Measurements from ENCODE around the gene PARVG. TPM values are rescaled to one million over a fixed set of nuclear protein-coding genes. Genes with fewer than 3 reads are reported as not detected.

The PARVG gene
- total and polyA plus RNA-seq, 2 donors (not counting 3 experiments of a cell fraction or from before 2014, with no cell fraction given), result 0.82 TPM; not detected in 1

DNA sequence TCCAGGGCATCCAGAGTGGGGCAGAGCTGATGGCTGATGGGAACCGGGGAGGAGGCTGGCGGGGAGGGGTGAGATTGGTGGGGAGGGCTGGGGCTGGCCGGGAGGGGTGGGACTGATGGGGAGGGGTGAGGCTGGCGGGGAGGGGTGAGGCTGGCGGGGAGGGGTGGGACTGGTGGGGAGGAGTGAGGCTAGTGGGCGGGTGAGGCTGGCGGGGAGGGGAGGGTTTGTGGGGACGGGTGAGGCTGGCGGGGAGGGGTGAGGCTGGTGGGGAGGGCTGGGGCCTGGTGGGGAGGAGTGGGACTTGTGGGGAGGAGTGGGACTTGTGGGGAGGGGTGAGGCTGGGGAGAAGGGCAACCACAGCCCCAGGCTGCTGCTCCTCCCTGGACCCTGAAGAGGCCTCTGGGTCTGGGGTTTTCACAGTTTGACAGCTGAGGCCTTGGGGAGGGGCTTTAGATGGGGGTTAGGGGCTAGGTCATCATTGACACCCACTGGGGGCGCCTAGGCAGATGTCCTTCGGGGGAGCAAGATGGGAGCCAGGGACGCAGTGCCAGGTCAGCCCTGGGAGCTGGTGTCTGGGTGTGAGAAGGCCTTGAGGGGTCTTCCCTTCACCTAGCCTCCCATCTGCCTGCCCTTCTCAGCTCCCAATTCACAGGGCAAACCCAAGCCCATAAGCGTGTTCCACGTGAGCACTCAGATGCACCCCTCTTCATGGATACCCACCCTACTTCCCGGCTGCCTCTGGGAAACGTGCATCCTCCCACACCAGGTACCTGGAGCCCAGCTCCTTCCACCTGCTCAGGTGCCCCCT is 26.7 kb downstream of the PARVG start:
- BruUV-seq (replicated peaks), result no TSS peak
- intact Hi-C loops (cut with micrococcal nuclease), result no loop called here
- POLR2A ChIA-PET, result no interaction called here
- Histone ChIP-seq H4K20me1 (replicated peaks; ENCODE audit: control insufficient read depth, extremely low read depth, insufficient read depth, low read length) (no peaks in the 10 kb centered on the region), H3K27me3 (ENCODE audit: control insufficient read depth in 2 of 2, insufficient read depth in 2 of 2, low read length in 2 of 2) (no peaks in the 10 kb centered on the region), H3K27ac (ENCODE audit: insufficient read depth, low read depth, low read length) (no peak overlapping the region), H3K9me3 (replicated peaks; ENCODE audit: control insufficient read depth, insufficient read depth, low read length) (no peaks in the 10 kb centered on the region), H2AFZ (ENCODE audit: low read depth, low read length) (no peak overlapping the region), H3K4me3 (replicated peaks in 1 of 3; ENCODE audit: insufficient read depth in 1 of 3, low read depth in 1 of 3, low read length in 3 of 3) (no peak overlapping the region), H3K9ac (replicated peaks; ENCODE audit: extremely low read depth, insufficient read depth, low read length) (no peak overlapping the region), H3K4me2 (ENCODE audit: insufficient read depth, low read length) (no peak overlapping the region), H3K9me1 (replicated peaks; ENCODE audit: control insufficient read depth, extremely low read depth, insufficient read depth, low read length) (no peaks in the 10 kb centered on the region), H3K4me1 (ENCODE audit: control insufficient read depth, extremely low read depth, insufficient read depth, low read length) (no peaks in the 10 kb centered on the region), H3K79me2 (ENCODE audit: control insufficient read depth, insufficient read depth, low read length) (no peaks in the 10 kb centered on the region), H3K36me3 (ENCODE audit: control insufficient read depth in 2 of 2, extremely low read depth in 1 of 2, insufficient read depth in 2 of 2, low read length in 2 of 2) (no peaks in the 10 kb centered on the region)
- CTCF ChIA-PET, result interaction anchor here (1.1 kb wide), 1 partner anchor 16 kb away, joined by 3 read pairs; no protein-coding TSS in a partner anchor
- TF ChIP-seq GATA2 (IDR thresholded peaks at IDR 0.05; ENCODE audit: insufficient read depth, insufficient read length, low read depth, low read length) (no peak), FOS (IDR thresholded peaks at IDR 0.05; ENCODE audit: borderline replicate concordance, insufficient read depth, low read length) (no peak)
- TF ChIP-seq, protein P1, sequence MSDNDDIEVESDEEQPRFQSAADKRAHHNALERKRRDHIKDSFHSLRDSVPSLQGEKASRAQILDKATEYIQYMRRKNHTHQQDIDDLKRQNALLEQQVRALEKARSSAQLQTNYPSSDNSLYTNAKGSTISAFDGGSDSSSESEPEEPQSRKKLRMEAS (IDR thresholded peaks at IDR 0.05; ENCODE audit: insufficient read depth, insufficient read length), result no peak
- dilution Hi-C loops (cut with MboI; ENCODE audit: extremely low pct_ligation_motif_present, low sequenced_read_pairs), result no loop called here
- FAIRE-seq (no peak), DNase-seq (ENCODE audit: low read depth, low spot score) (no peak)

DNA sequence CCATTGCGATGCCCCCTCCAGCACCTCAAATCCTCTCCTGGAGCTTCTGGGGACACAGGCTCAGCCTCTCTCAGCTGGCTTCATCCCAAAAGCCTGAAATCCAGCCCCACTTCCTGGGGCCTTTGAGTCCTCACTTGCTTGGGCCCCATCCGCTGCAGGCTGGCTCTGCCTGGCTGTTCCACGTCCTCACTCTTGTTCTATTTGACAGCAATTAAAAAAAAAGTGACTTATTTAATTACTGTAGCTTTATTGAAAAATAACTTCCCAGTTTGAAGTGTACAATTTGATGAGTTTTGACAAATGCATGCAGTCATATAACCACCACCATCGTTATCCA is 27.2 kb downstream of the PARVG start:
- ChIA-PET POLR2A (no interaction called here), CTCF (interaction anchor here (1.1 kb wide), 1 partner anchor 16 kb away, joined by 3 read pairs; no protein-coding TSS in a partner anchor)
- DNase-seq (ENCODE audit: low read depth, low spot score), result no peak
- BruUV-seq (replicated peaks), result no TSS peak
- no peak overlapping the region for H3K4me3 ChIP-seq (replicated peaks in 1 of 3; ENCODE audit: insufficient read depth in 1 of 3, low read depth in 1 of 3, low read length in 3 of 3)
- no peaks in the 10 kb centered on the region for H3K27me3 ChIP-seq (ENCODE audit: control insufficient read depth in 2 of 2, insufficient read depth in 2 of 2, low read length in 2 of 2)
- FAIRE-seq, result no peak
- dilution Hi-C loops (cut with MboI; ENCODE audit: extremely low pct_ligation_motif_present, low sequenced_read_pairs) (no loop called here), intact Hi-C loops (cut with micrococcal nuclease) (no loop called here)
- H3K79me2 ChIP-seq (ENCODE audit: control insufficient read depth, insufficient read depth, low read length), result no peaks in the 10 kb centered on the region
- H3K27ac ChIP-seq (ENCODE audit: insufficient read depth, low read depth, low read length), result no peak overlapping the region
- TF ChIP-seq, protein P2, sequence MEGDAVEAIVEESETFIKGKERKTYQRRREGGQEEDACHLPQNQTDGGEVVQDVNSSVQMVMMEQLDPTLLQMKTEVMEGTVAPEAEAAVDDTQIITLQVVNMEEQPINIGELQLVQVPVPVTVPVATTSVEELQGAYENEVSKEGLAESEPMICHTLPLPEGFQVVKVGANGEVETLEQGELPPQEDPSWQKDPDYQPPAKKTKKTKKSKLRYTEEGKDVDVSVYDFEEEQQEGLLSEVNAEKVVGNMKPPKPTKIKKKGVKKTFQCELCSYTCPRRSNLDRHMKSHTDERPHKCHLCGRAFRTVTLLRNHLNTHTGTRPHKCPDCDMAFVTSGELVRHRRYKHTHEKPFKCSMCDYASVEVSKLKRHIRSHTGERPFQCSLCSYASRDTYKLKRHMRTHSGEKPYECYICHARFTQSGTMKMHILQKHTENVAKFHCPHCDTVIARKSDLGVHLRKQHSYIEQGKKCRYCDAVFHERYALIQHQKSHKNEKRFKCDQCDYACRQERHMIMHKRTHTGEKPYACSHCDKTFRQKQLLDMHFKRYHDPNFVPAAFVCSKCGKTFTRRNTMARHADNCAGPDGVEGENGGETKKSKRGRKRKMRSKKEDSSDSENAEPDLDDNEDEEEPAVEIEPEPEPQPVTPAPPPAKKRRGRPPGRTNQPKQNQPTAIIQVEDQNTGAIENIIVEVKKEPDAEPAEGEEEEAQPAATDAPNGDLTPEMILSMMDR (IDR thresholded peaks at IDR 0.05; ENCODE audit: extremely low read depth in 1 of 2, insufficient read depth in 1 of 2, low read depth in 1 of 2, low read length in 2 of 2), result no peak
- TF ChIP-seq JUN (IDR thresholded peaks at IDR 0.05; ENCODE audit: borderline replicate concordance, insufficient read depth, insufficient read length, low read depth) (no peak), POLR2A (IDR thresholded peaks at IDR 0.05; ENCODE audit: low read depth, low read length) (no peak), POLR2AphosphoS5 (IDR thresholded peaks at IDR 0.05; ENCODE audit: insufficient read depth, low read depth, low read length) (no peak), MYC (IDR thresholded peaks at IDR 0.05; ENCODE audit: low read depth, low read length) (no peak), GATA2 (IDR thresholded peaks at IDR 0.05; ENCODE audit: insufficient read depth, insufficient read length, low read depth, low read length) (no peak), EZH2 (IDR thresholded peaks at IDR 0.05; ENCODE audit: borderline replicate concordance, low read depth, low read length, severe bottlenecking) (no peak), FOS (IDR thresholded peaks at IDR 0.05; ENCODE audit: borderline replicate concordance, insufficient read depth, low read length) (no peak)
- TF ChIP-seq, protein P1 (IDR thresholded peaks at IDR 0.05; ENCODE audit: insufficient read depth, insufficient read length), result no peak
- no peak overlapping the region for H3K4me2 ChIP-seq (ENCODE audit: insufficient read depth, low read length)
- no peaks in the 10 kb centered on the region for H3K9me3 ChIP-seq (replicated peaks; ENCODE audit: control insufficient read depth, insufficient read depth, low read length)
- no peaks in the 10 kb centered on the region for H3K36me3 ChIP-seq (ENCODE audit: control insufficient read depth in 2 of 2, extremely low read depth in 1 of 2, insufficient read depth in 2 of 2, low read length in 2 of 2)
- H3K4me1 ChIP-seq (ENCODE audit: control insufficient read depth, extremely low read depth, insufficient read depth, low read length), result no peaks in the 10 kb centered on the region
- no peak overlapping the region for H2AFZ ChIP-seq (ENCODE audit: low read depth, low read length)
- no peak overlapping the region for H3K9ac ChIP-seq (replicated peaks; ENCODE audit: extremely low read depth, insufficient read depth, low read length)
- H3K9me1 ChIP-seq (replicated peaks; ENCODE audit: control insufficient read depth, extremely low read depth, insufficient read depth, low read length), result no peaks in the 10 kb centered on the region
- H4K20me1 ChIP-seq (replicated peaks; ENCODE audit: control insufficient read depth, extremely low read depth, insufficient read depth, low read length), result no peaks in the 10 kb centered on the region

Measured in endothelial cell of umbilical vein (primary cell).